ENCODE data around the gene RAD54L2. TPM values are rescaled to one million over a fixed set of nuclear protein-coding genes. Genes with fewer than 3 reads are reported as not detected.

RAD54L2 gene
- total and polyA plus RNA-seq, 9 of the 15 experiments (the other 6 are each of a cell fraction or from before 2014, with no cell fraction given): 1.3 to 12.2 (median 5.4) TPM

DNA sequence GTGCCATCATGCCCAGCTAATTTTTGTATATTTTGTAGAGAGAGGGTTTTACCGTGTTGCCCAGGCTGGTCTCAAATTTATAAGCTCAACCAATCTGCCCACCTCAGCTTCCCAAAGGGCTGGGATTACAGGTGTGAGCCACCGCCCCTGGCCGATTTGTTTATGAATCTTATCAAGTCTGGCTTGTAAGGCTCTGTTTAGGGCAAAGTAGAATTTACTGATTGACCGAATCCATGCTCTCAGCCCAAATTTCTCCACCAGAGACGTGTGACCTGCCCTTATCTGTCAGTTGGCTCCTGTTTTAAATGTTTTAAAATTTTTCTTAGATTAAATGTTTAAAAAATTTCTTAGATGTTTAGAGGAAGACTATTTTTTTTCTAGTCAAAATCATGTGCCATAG, 19.5 kb downstream of the RAD54L2 start:
- no peak overlapping the region for H3K4me2 ChIP-seq (ENCODE audit: insufficient read depth, low read length)
- CTCF ChIA-PET (ENCODE audit: low intra/inter-chr PET ratio): no interaction called here
- in situ Hi-C loops (cut with MboI) (no loop called here), intact Hi-C loops (cut with micrococcal nuclease) (no loop called here)
- 79% methylated on average over 5 of the region's 5 CpGs for WGBS (ENCODE audit: insufficient coverage, low coverage, missing lambda C conversion rate)
- no peaks in the 10 kb centered on the region for H3K4me1 ChIP-seq (replicated peaks in 1 of 2; ENCODE audit: control insufficient read depth in 2 of 2, insufficient read depth in 2 of 2, low read length in 2 of 2)
- TF ChIP-seq, protein P1, sequence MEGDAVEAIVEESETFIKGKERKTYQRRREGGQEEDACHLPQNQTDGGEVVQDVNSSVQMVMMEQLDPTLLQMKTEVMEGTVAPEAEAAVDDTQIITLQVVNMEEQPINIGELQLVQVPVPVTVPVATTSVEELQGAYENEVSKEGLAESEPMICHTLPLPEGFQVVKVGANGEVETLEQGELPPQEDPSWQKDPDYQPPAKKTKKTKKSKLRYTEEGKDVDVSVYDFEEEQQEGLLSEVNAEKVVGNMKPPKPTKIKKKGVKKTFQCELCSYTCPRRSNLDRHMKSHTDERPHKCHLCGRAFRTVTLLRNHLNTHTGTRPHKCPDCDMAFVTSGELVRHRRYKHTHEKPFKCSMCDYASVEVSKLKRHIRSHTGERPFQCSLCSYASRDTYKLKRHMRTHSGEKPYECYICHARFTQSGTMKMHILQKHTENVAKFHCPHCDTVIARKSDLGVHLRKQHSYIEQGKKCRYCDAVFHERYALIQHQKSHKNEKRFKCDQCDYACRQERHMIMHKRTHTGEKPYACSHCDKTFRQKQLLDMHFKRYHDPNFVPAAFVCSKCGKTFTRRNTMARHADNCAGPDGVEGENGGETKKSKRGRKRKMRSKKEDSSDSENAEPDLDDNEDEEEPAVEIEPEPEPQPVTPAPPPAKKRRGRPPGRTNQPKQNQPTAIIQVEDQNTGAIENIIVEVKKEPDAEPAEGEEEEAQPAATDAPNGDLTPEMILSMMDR (IDR thresholded peaks at IDR 0.05 in 2 of 3, conservative IDR thresholded peaks at IDR 0.05 in 1 of 3; ENCODE audit: insufficient read depth in 2 of 3, low read depth in 1 of 3, low read length in 3 of 3): no peak
- no peak for TF ChIP-seq RNF2 (IDR thresholded peaks at IDR 0.05)
- TF ChIP-seq, protein P2, sequence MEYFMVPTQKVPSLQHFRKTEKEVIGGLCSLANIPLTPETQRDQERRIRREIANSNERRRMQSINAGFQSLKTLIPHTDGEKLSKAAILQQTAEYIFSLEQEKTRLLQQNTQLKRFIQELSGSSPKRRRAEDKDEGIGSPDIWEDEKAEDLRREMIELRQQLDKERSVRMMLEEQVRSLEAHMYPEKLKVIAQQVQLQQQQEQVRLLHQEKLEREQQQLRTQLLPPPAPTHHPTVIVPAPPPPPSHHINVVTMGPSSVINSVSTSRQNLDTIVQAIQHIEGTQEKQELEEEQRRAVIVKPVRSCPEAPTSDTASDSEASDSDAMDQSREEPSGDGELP (CRISPR knock-in tag; IDR thresholded peaks at IDR 0.05; ENCODE audit: borderline replicate concordance): no peak
- no peaks in the 10 kb centered on the region for H3K9me3 ChIP-seq (replicated peaks; ENCODE audit: control insufficient read depth, insufficient read depth, low read depth, low read length)
- H3K27ac ChIP-seq (ENCODE audit: extremely low read depth, low read depth, low read length): no peak overlapping the region
- H4K20me1 ChIP-seq (replicated peaks; ENCODE audit: control insufficient read depth, insufficient read depth, low read length): no peaks in the 10 kb centered on the region
- no peaks in the 10 kb centered on the region for H3K79me2 ChIP-seq (ENCODE audit: control insufficient read depth, insufficient read depth, low read length)
- ATAC-seq: no peak
- FAIRE-seq: no peak
- H3K9me1 ChIP-seq (ENCODE audit: control insufficient read depth, insufficient read depth, low read length): no peaks in the 10 kb centered on the region
- BruUV-seq (replicated peaks): no TSS peak
- no peak overlapping the region for H3K9ac ChIP-seq (ENCODE audit: insufficient read depth in 1 of 2, low read depth in 2 of 2, low read length in 2 of 2)
- no peak for DNase-seq (ENCODE audit: extremely low read depth in 1 of 4, low spot score in 3 of 4)
- H3K4me3 ChIP-seq: no peak overlapping the region
- no peak overlapping the region for H2AFZ ChIP-seq (ENCODE audit: low read depth, low read length)
- POLR2A ChIA-PET: interaction anchor here (1.0 kb wide), 1 partner anchor 13 kb away, joined by 3 read pairs; no protein-coding TSS in a partner anchor
- peaks cover 4% of the 10 kb centered on the region; the same call in 1 of the 3 replicates for H3K36me3 ChIP-seq (ENCODE audit: control insufficient read depth, insufficient read depth, low read length)
- H3K27me3 ChIP-seq (ENCODE audit: control insufficient read depth in 2 of 2, insufficient read depth in 2 of 2, low read length in 2 of 2): no peaks in the 10 kb centered on the region

Data from K562 (cell line).